DND-41 (cell line): ENCODE measurements around the gene AUTS2.

Experiments
- CTCF ChIP-seq: IDR thresholded peaks from 2 replicates; pipeline ENCODE4 v1.5.1; 2012; ENCODE audit warnings: borderline replicate concordance, low read length, moderate library complexity, mild to moderate bottlenecking; ENCODE audit not compliant: poor library complexity, severe bottlenecking; ENCODE audit errors: extremely low read depth
- EZH2 ChIP-seq: IDR thresholded peaks from 3 replicates; pipeline ENCODE4 v1.6.1; 2012; ENCODE audit warnings: borderline replicate concordance, low read depth, mild to moderate bottlenecking, moderate library complexity, low read length, inconsistent platforms; ENCODE audit not compliant: severe bottlenecking

GRCh38 chr7:70619659-70620058, 1021.4 kb downstream of the AUTS2 start:
- no peak for TF ChIP-seq CTCF
- TF ChIP-seq EZH2: no peak
